OCI-LY7 (cell line): ENCODE results near the gene NFKB1. TPM values are rescaled to one million over a fixed set of nuclear protein-coding genes. Genes with fewer than 3 reads are reported as not detected.

ENCODE experiments used
- BruUV-seq: library from RNA; stranded (reverse); fragments of 400-500 nt; replicated peaks from 2 replicates; lab custom pipeline; 2021; lab: Mats Ljungman, UMichigan
- CTCF ChIA-PET: fragments of 300-600 bp; sonication (Branson Sonifier 250); formaldehyde crosslinking; loops from one replicate; lab custom pipeline; 2022; ENCODE audit warnings: antibody characterized with exemption; ENCODE audit not compliant: unreplicated experiment; lab: Charles Lee
- POLR2A ChIA-PET: fragments of 300-600 bp; sonication (Branson Sonifier 250); formaldehyde crosslinking; loops from one replicate; lab custom pipeline; 2022; ENCODE audit warnings: antibody characterized with exemption; lab: Charles Lee
- DNase-seq: peaks from one replicate; pipeline ENCODE4 v3.0.0-alpha.2; 2015; ENCODE audit warnings: low spot score
- H2AFZ ChIP-seq: fragments of 200-600 bp; sonication (generic), shearing (Covaris generic); 2 replicates; pipeline ENCODE4 v1.6.1; 2014; ENCODE audit warnings: mild to moderate bottlenecking, antibody characterized with exemption, low read length, moderate library complexity
- H3K27ac ChIP-seq: fragments of 200-600 bp; sonication (generic); 2 replicates; pipeline ENCODE4 v1.5.1; 2014; ENCODE audit warnings: mixed run types, low read depth, mild to moderate bottlenecking, moderate library complexity, low read length, inconsistent platforms; ENCODE audit not compliant: poor library complexity, severe bottlenecking
- H3K36me3 ChIP-seq: fragments of 200-600 bp; sonication (generic); 2 replicates; pipeline ENCODE4 v1.6.1; 2014; ENCODE audit warnings: mild to moderate bottlenecking, antibody characterized with exemption, low read length, moderate library complexity, mixed read lengths; ENCODE audit not compliant: insufficient read depth
- H3K4me1 ChIP-seq: fragments of 200-600 bp; sonication (generic); 2 replicates; pipeline ENCODE4 v1.5.1; 2014; ENCODE audit warnings: mild to moderate bottlenecking, low read length; ENCODE audit not compliant: insufficient read depth, poor library complexity, severe bottlenecking
- H3K4me2 ChIP-seq: fragments of 200-600 bp; sonication (generic); 2 replicates; pipeline ENCODE4 v1.6.1; 2014; ENCODE audit warnings: mild to moderate bottlenecking, low read length
- H3K4me3 ChIP-seq: fragments of 200-600 bp; sonication (generic); 2 replicates; pipeline ENCODE4 v1.5.1; 2014; ENCODE audit warnings: mild to moderate bottlenecking, low read depth, low read length; ENCODE audit not compliant: poor library complexity, severe bottlenecking
- H3K79me2 ChIP-seq: fragments of 200-600 bp; sonication (generic); 2 replicates; pipeline ENCODE4 v1.6.1; 2016; ENCODE audit warnings: low read depth, mild to moderate bottlenecking, low read length, moderate library complexity, mixed read lengths; ENCODE audit not compliant: insufficient read depth
- H3K9me2 ChIP-seq: fragments of 200-600 bp; sonication (generic); 2 replicates; pipeline ENCODE4 v1.6.1; 2016; ENCODE audit warnings: mild to moderate bottlenecking, low read length, mixed read lengths; ENCODE audit not compliant: insufficient read depth
- H3K9me3 ChIP-seq: fragments of 200-600 bp; sonication (generic); 2 replicates; pipeline ENCODE4 v1.6.1; 2014; ENCODE audit warnings: mild to moderate bottlenecking, mixed run types, low read length, mixed read lengths
- H4K20me1 ChIP-seq: fragments of 200-600 bp; sonication (generic); 2 replicates; pipeline ENCODE4 v1.6.1; 2014; ENCODE audit warnings: mild to moderate bottlenecking, antibody characterized with exemption, low read length, moderate library complexity, mixed read lengths; ENCODE audit not compliant: insufficient read depth
- CTCF ChIP-seq: fragments of 200-600 bp; sonication (generic); conservative IDR thresholded peaks from 2 replicates; pipeline ENCODE4 v1.5.1; 2014; ENCODE audit warnings: mild to moderate bottlenecking, antibody characterized with exemption, low read length, moderate library complexity, mixed read lengths
- EZH2phosphoT487 ChIP-seq: fragments of 200-600 bp; sonication (generic); IDR thresholded peaks from 2 replicates; pipeline ENCODE4 v1.6.1; 2018; ENCODE audit warnings: low read depth, borderline replicate concordance, mild to moderate bottlenecking, mixed run types, antibody characterized with exemption, low read length, moderate library complexity, mixed read lengths
- intact Hi-C: fragments of 100-400 bp; cut with micrococcal nuclease; formaldehyde crosslinking; loops from one replicate; pipeline ENCODE4 v1.10.0; 2022; ENCODE audit not compliant: unreplicated experiment
- total RNA-seq, 2 experiments: library from RNA; depleted of rRNA in 1 of 2; stranded (reverse); fragments of >200 nt in 1 of 2; shearing (Covaris generic) in 1 of 2; gene quantifications; 2 replicates each; pipeline ENCODE4 v1.2.3, GENCODE V29; 2014 to 2022

NFKB1 gene
- total RNA-seq, 2 experiments from 2014 or later = 23.1 to 47.8 TPM

- Histone ChIP-seq H4K20me1 (no peaks in the 10 kb centered on the region), H3K4me3 (no peak overlapping the region), H3K79me2 (no peaks in the 10 kb centered on the region), H3K4me1 (no peaks in the 10 kb centered on the region), H3K27ac (no peak overlapping the region), H3K36me3 (peaks cover 8% of the 10 kb centered on the region; the same call in 1 of the 2 replicates), H3K4me2 (no peak overlapping the region), H3K9me3 (no peaks in the 10 kb centered on the region), H3K9me2 (no peaks in the 10 kb centered on the region), H2AFZ (no peak overlapping the region)
- ChIA-PET CTCF (interaction anchor here (0.6 kb wide), 1 partner anchor 49 kb away, joined by 6 read pairs; no protein-coding TSS in a partner anchor), POLR2A (interaction anchor here (0.6 to 1.3 kb wide), 3 partner anchors 10 to 855 kb away, joined by 3 read pairs; no protein-coding TSS in a partner anchor)
- TF ChIP-seq CTCF = no peak
- no peak for TF ChIP-seq EZH2phosphoT487
- no peak for DNase-seq
- intact Hi-C loops = no loop called here
- BruUV-seq = no TSS peak
Measured at GRCh38 chr4:102632241-102633065, 131.3 kb downstream of the NFKB1 start.

GRCh38 chr4:102633100-102633499 is 131.9 kb downstream of the NFKB1 start:
- peaks cover 8% of the 10 kb centered on the region; the same call in 1 of the 2 replicates for H3K36me3 ChIP-seq
- no peak for TF ChIP-seq EZH2phosphoT487
- intact Hi-C loops = no loop called here
- ChIA-PET CTCF (interaction anchor here (1.2 kb wide), 1 partner anchor 195 kb away, joined by 4 read pairs; no protein-coding TSS in a partner anchor), POLR2A (interaction anchor here (1.3 kb wide), 1 partner anchor 11 kb away, joined by 3 read pairs; no protein-coding TSS in a partner anchor)
- H4K20me1 ChIP-seq = no peaks in the 10 kb centered on the region
- no peak overlapping the region for H2AFZ ChIP-seq
- H3K79me2 ChIP-seq = no peaks in the 10 kb centered on the region
- H3K4me2 ChIP-seq = no peak overlapping the region
- H3K9me3 ChIP-seq = no peaks in the 10 kb centered on the region
- H3K4me3 ChIP-seq = no peak overlapping the region
- H3K9me2 ChIP-seq = no peaks in the 10 kb centered on the region
- H3K4me1 ChIP-seq = no peaks in the 10 kb centered on the region
- no TSS peak for BruUV-seq
- no peak overlapping the region for H3K27ac ChIP-seq
- DNase-seq = no peak

GRCh38 chr4:102637391-102637790 is 136.2 kb downstream of the NFKB1 start:
- no peak overlapping the region for H3K27ac ChIP-seq
- H3K4me1 ChIP-seq = no peaks in the 10 kb centered on the region
- no peak overlapping the region for H3K4me2 ChIP-seq
- ChIA-PET POLR2A (interaction anchor here (0.9 kb wide), 1 partner anchor 474 kb away, joined by 3 read pairs; no protein-coding TSS in a partner anchor), CTCF (no interaction called here)
- intact Hi-C loops = no loop called here
- BruUV-seq = no TSS peak
- H3K9me2 ChIP-seq = no peaks in the 10 kb centered on the region
- TF ChIP-seq EZH2phosphoT487 = no peak
- H2AFZ ChIP-seq = no peak overlapping the region
- H3K9me3 ChIP-seq = no peaks in the 10 kb centered on the region
- H4K20me1 ChIP-seq = no peaks in the 10 kb centered on the region
- H3K79me2 ChIP-seq = no peaks in the 10 kb centered on the region
- peaks cover 10% of the 10 kb centered on the region; the same call in 1 of the 2 replicates for H3K36me3 ChIP-seq
- DNase-seq = no peak
- no peak overlapping the region for H3K4me3 ChIP-seq
